Endometrial microvascular endothelial cells (primary cell): Measurements from ENCODE around the gene FOXF1. TPM values are rescaled to one million over a fixed set of nuclear protein-coding genes. Genes with fewer than 3 reads are reported as not detected.

Source experiments
- in situ Hi-C: cut with HindIII; loops from 2 replicates; pipeline ENCODE4 v1.10.0; 2017; ENCODE audit warnings: low sequenced_read_pairs, low pct_unique_long_range_greater_than_20kb; ENCODE audit errors: inconsistent ontology term
- total RNA-seq: library from RNA; depleted of rRNA; stranded (reverse); fragments of >200 nt; gene quantifications from one replicate; pipeline ENCODE4 v1.2.3, GENCODE V29; 2015; ENCODE audit errors: inconsistent ontology term

The FOXF1 gene
- total RNA-seq, 1 donor from 2014 or later: 20.8 TPM

- in situ Hi-C loops: no loop called here
Measured at GRCh38 chr16:86563469-86564345, 53.4 kb downstream of the FOXF1 start.

Other genes starting within 250 kb of the FOXF1 start
- gene MTHFSD, start 44.7 kb downstream of the FOXF1 start, total RNA-seq: 4.8 TPM
- gene FOXC2, start 56.3 kb downstream of the FOXF1 start, total RNA-seq: 8.9 TPM
- gene FOXL1, start 68.0 kb downstream of the FOXF1 start, total RNA-seq: 11.5 TPM